Medulla oblongata (tissue), 1 donor: Measurements from ENCODE around the gene HMCN2.

Experiments
- DNase-seq: peaks from one replicate; pipeline ENCODE4 v3.0.0-alpha.2; 2015; ENCODE audit errors: extremely low spot score

The HMCN2 gene

GRCh38 chr9:130289711-130290241, 24.2 kb downstream of the HMCN2 start:
- no peak for DNase-seq

- no peak for DNase-seq
These were observed 25.0 kb downstream of the HMCN2 start for GRCh38 chr9:130290291-130291181.

GRCh38 chr9:130291474-130291873, 25.9 kb downstream of the HMCN2 start:
- no peak for DNase-seq

- DNase-seq = no peak
These were observed 26.5 kb downstream of the HMCN2 start for GRCh38 chr9:130292106-130292505.

GRCh38 chr9:130294664-130295063, 29.1 kb downstream of the HMCN2 start:
- DNase-seq = no peak

- DNase-seq = no peak
These were observed 29.9 kb downstream of the HMCN2 start for GRCh38 chr9:130295431-130295830.

GRCh38 chr9:130295945-130296782, 30.6 kb downstream of the HMCN2 start:
- DNase-seq = no peak

GRCh38 chr9:130296783-130297055, 31.2 kb downstream of the HMCN2 start:
- DNase-seq = no peak

GRCh38 chr9:130297371-130297770, 31.8 kb downstream of the HMCN2 start:
- peak; percentile 3 for DNase-seq

GRCh38 chr9:130298662-130299279, 33.2 kb downstream of the HMCN2 start:
- no peak for DNase-seq

- no peak for DNase-seq
These were observed 34.4 kb downstream of the HMCN2 start for GRCh38 chr9:130299785-130300615.

GRCh38 chr9:130300739-130301138, 35.2 kb downstream of the HMCN2 start:
- no peak for DNase-seq

GRCh38 chr9:130301483-130302286, 36.1 kb downstream of the HMCN2 start:
- DNase-seq = no peak

- no peak for DNase-seq
These were observed 37.4 kb downstream of the HMCN2 start for GRCh38 chr9:130302785-130303612.

GRCh38 chr9:130303613-130304055, 38.1 kb downstream of the HMCN2 start:
- no peak for DNase-seq

- DNase-seq = no peak
These were observed 38.6 kb downstream of the HMCN2 start for GRCh38 chr9:130304116-130304515.

GRCh38 chr9:130304643-130305042, 39.1 kb downstream of the HMCN2 start:
- DNase-seq = no peak

GRCh38 chr9:130305381-130305780, 39.8 kb downstream of the HMCN2 start:
- no peak for DNase-seq

- DNase-seq = no peak
These were observed 41.5 kb downstream of the HMCN2 start for GRCh38 chr9:130306823-130307666.
